Ectodermal cell (in vitro differentiated cells): ENCODE results near the gene TRIM44.

Experiments used
- H3K27ac ChIP-seq: 2 replicates; pipeline ENCODE4 v1.7.0; 2013; ENCODE audit warnings: mild to moderate bottlenecking, low read depth, low read length; ENCODE audit not compliant: insufficient read depth, poor library complexity, severe bottlenecking
- H3K27me3 ChIP-seq: 2 replicates; pipeline ENCODE4 v1.7.0; 2013; ENCODE audit warnings: mild to moderate bottlenecking, low read length; ENCODE audit not compliant: insufficient read depth, control insufficient read depth, poor library complexity, severe bottlenecking
- H3K36me3 ChIP-seq: one replicate; pipeline ENCODE4 v1.7.0; 2013; ENCODE audit warnings: low read length; ENCODE audit not compliant: control insufficient read depth, insufficient read depth
- H3K4me1 ChIP-seq: one replicate; pipeline ENCODE4 v1.7.0; 2013; ENCODE audit warnings: low read length; ENCODE audit not compliant: control insufficient read depth, insufficient read depth
- H3K4me3 ChIP-seq: 2 replicates; pipeline ENCODE4 v1.7.0; 2013; ENCODE audit warnings: low read depth, low read length, control low read depth; ENCODE audit not compliant: insufficient read depth
- H3K9me3 ChIP-seq: 2 replicates; pipeline ENCODE4 v1.7.0; 2013; ENCODE audit warnings: mild to moderate bottlenecking, low read length, moderate library complexity; ENCODE audit not compliant: control insufficient read depth
- WGBS, 2 experiments: methylation state at CpG; one replicate each; pipeline ENCODE4 v1.1.7; 2013; ENCODE audit warnings: missing lambda C conversion rate in 2 of 2; 5-methylcytosine and 5-hydroxymethylcytosine counted together

TRIM44 gene

GRCh38 chr11:35796562-35796961 is 134.0 kb downstream of the TRIM44 start:
- Histone ChIP-seq H3K4me1 (no peaks in the 10 kb centered on the region), H3K4me3 (no peak overlapping the region), H3K27ac (no peak overlapping the region), H3K36me3 (no peaks in the 10 kb centered on the region), H3K9me3 (no peaks in the 10 kb centered on the region), H3K27me3 (no peaks in the 10 kb centered on the region)
- WGBS, 2 experiments, result 91 to 96% methylated on average over 3 of the region's 3 CpGs

- no peaks in the 10 kb centered on the region for H3K27me3 ChIP-seq
- H3K27ac ChIP-seq, result no peak overlapping the region
- H3K9me3 ChIP-seq, result no peaks in the 10 kb centered on the region
- H3K4me3 ChIP-seq, result no peak overlapping the region
- no peaks in the 10 kb centered on the region for H3K36me3 ChIP-seq
- H3K4me1 ChIP-seq, result no peaks in the 10 kb centered on the region
Observed at GRCh38 chr11:35798423-35798822, 135.8 kb downstream of the TRIM44 start.

GRCh38 chr11:35798983-35799382 is 136.4 kb downstream of the TRIM44 start:
- Histone ChIP-seq H3K27me3 (no peaks in the 10 kb centered on the region), H3K36me3 (no peaks in the 10 kb centered on the region), H3K4me1 (no peaks in the 10 kb centered on the region), H3K4me3 (no peak overlapping the region), H3K27ac (no peak overlapping the region), H3K9me3 (no peaks in the 10 kb centered on the region)
- WGBS, 2 experiments, result 93 to 94% methylated on average over 1 of the region's 1 CpG

GRCh38 chr11:35799655-35800054 is 137.1 kb downstream of the TRIM44 start:
- Histone ChIP-seq H3K27me3 (no peaks in the 10 kb centered on the region), H3K27ac (no peak overlapping the region), H3K4me3 (no peak overlapping the region), H3K9me3 (no peaks in the 10 kb centered on the region), H3K36me3 (no peaks in the 10 kb centered on the region), H3K4me1 (no peaks in the 10 kb centered on the region)
- WGBS, 2 experiments, result 97 to 99% methylated on average over 3 of the region's 3 CpGs

- no peak overlapping the region for H3K27ac ChIP-seq
- H3K4me1 ChIP-seq, result no peaks in the 10 kb centered on the region
- H3K36me3 ChIP-seq, result no peaks in the 10 kb centered on the region
- no peaks in the 10 kb centered on the region for H3K27me3 ChIP-seq
- no peaks in the 10 kb centered on the region for H3K9me3 ChIP-seq
- WGBS, 2 experiments, result 86 to 90% methylated on average over 5 of the region's 5 CpGs
- H3K4me3 ChIP-seq, result no peak overlapping the region
Observed at GRCh38 chr11:35800970-35801953, 138.7 kb downstream of the TRIM44 start.

GRCh38 chr11:35802221-35802620 is 139.6 kb downstream of the TRIM44 start:
- no peaks in the 10 kb centered on the region for H3K27me3 ChIP-seq
- H3K4me1 ChIP-seq, result no peaks in the 10 kb centered on the region
- WGBS, 2 experiments, result 93 to 94% methylated on average over 3 of the region's 3 CpGs
- no peak overlapping the region for H3K27ac ChIP-seq
- no peaks in the 10 kb centered on the region for H3K36me3 ChIP-seq
- no peaks in the 10 kb centered on the region for H3K9me3 ChIP-seq
- H3K4me3 ChIP-seq, result no peak overlapping the region

GRCh38 chr11:35802672-35803071 is 140.1 kb downstream of the TRIM44 start:
- H3K4me1 ChIP-seq, result no peaks in the 10 kb centered on the region
- H3K9me3 ChIP-seq, result no peaks in the 10 kb centered on the region
- H3K36me3 ChIP-seq, result no peaks in the 10 kb centered on the region
- no peak overlapping the region for H3K27ac ChIP-seq
- 93 to 95% methylated on average over 3 of the region's 3 CpGs for WGBS, 2 experiments
- no peak overlapping the region for H3K4me3 ChIP-seq
- H3K27me3 ChIP-seq, result no peaks in the 10 kb centered on the region

- 62 to 94% methylated on average over 2 to 3 of the region's 3 CpGs for WGBS, 2 experiments
- Histone ChIP-seq H3K4me1 (no peaks in the 10 kb centered on the region), H3K36me3 (no peaks in the 10 kb centered on the region), H3K27me3 (no peaks in the 10 kb centered on the region), H3K4me3 (no peak overlapping the region), H3K9me3 (no peaks in the 10 kb centered on the region), H3K27ac (no peak overlapping the region)
Observed at GRCh38 chr11:35803115-35803514, 140.5 kb downstream of the TRIM44 start.

- Histone ChIP-seq H3K4me3 (no peak overlapping the region), H3K9me3 (no peaks in the 10 kb centered on the region), H3K4me1 (no peaks in the 10 kb centered on the region), H3K27me3 (no peaks in the 10 kb centered on the region), H3K27ac (no peak overlapping the region), H3K36me3 (no peaks in the 10 kb centered on the region)
- 98% methylated on average over 3 of the region's 3 CpGs for WGBS, 2 experiments
Observed at GRCh38 chr11:35804451-35805040, 142.0 kb downstream of the TRIM44 start.

- no peak overlapping the region for H3K27ac ChIP-seq
- no peaks in the 10 kb centered on the region for H3K4me1 ChIP-seq
- no peaks in the 10 kb centered on the region for H3K36me3 ChIP-seq
- H3K9me3 ChIP-seq, result no peaks in the 10 kb centered on the region
- H3K27me3 ChIP-seq, result no peaks in the 10 kb centered on the region
- H3K4me3 ChIP-seq, result no peak overlapping the region
- WGBS, 2 experiments, result 73 to 93% methylated on average over 3 to 4 of the region's 4 CpGs
Observed at GRCh38 chr11:35809561-35809960, 147.0 kb downstream of the TRIM44 start.
